ENCODE results near the gene SRXN1. TPM values are rescaled to one million over a fixed set of nuclear protein-coding genes. Genes with fewer than 3 reads are reported as not detected.

The SRXN1 gene
- total and polyA plus RNA-seq, 9 of the 15 experiments (the other 6 are each of a cell fraction or from before 2014, with no cell fraction given), result 6.8 to 36.4 (median 21.6) TPM

DNA sequence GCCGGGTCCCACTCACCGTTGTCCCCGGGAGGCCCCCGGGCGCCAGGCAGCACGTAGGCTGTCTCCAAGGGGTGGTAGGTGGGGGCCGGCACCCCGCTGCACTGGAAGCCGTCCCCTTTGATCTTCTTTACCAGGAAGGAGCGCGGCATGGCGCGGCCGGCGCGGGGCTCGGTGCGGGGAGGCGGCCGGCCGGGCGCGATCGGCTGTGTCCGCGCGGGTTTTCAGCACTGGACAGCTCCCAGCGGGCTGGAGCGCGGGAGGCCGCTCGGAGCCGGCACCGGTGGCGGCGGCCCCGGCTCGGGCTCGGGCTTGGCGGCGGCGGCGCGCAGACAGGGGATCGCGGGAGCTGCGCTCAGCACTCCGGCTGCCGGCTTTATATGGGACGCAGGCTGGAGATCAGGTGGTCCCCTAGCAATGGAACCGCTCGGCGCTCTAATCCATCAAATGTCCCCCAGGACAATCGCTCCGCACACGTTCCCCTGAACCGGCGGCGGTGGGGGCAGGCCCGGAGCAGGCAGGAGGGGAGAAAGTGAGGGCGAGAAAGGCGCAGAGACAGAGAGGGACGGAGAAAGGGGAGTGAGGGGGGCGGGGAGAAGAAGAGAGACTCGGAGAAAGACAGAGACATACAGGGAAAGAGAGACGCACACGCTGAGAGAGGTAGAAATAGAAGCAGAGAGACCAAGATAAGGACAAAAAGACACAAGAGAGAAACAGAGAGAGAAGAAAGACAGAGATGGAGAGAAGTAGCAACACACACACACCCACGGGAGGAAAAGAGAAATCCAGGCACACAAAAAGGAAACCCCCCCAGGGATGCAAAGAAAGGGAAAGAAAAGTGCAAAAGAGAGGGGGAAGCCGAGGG is 22.7 kb upstream of the SRXN1 start, which contains the start of gene SCRT2 (continued):
- TF ChIP-seq ETS1 (conservative IDR thresholded peaks at IDR 0.05; ENCODE audit: control insufficient read depth, low read depth, low read length) (0 out of 2 replicates have a peak, but pooled peaks have one; percentile 45), FOXP1 (CRISPR knock-in tag; IDR thresholded peaks at IDR 0.05) (no peak), ARID1B (IDR thresholded peaks at IDR 0.05) (no peak), CEBPZ (IDR thresholded peaks at IDR 0.05; ENCODE audit: borderline replicate concordance, low read depth, low read length) (no peak), ELK1 (CRISPR knock-in tag; IDR thresholded peaks at IDR 0.05) (no peak), SAP30 (IDR thresholded peaks at IDR 0.05; ENCODE audit: borderline replicate concordance, insufficient read depth, low read depth, low read length, poor library complexity, severe bottlenecking) (peak; percentile 83), HMGN3 (IDR thresholded peaks at IDR 0.05; ENCODE audit: borderline replicate concordance, extremely low read depth, insufficient read length, low read depth, low read length) (peak; percentile 27), TAF7 (tag; IDR thresholded peaks at IDR 0.05) (no peak), TRIM25 (IDR thresholded peaks at IDR 0.05; ENCODE audit: borderline replicate concordance) (no peak), KAT7 (CRISPR knock-in tag; IDR thresholded peaks at IDR 0.05; ENCODE audit: borderline replicate concordance) (peak; percentile 32; the same call in 1 of the 2 replicates), ZNF12 (CRISPR knock-in tag; IDR thresholded peaks at IDR 0.05) (no peak)
- TF ChIP-seq, protein P1, sequence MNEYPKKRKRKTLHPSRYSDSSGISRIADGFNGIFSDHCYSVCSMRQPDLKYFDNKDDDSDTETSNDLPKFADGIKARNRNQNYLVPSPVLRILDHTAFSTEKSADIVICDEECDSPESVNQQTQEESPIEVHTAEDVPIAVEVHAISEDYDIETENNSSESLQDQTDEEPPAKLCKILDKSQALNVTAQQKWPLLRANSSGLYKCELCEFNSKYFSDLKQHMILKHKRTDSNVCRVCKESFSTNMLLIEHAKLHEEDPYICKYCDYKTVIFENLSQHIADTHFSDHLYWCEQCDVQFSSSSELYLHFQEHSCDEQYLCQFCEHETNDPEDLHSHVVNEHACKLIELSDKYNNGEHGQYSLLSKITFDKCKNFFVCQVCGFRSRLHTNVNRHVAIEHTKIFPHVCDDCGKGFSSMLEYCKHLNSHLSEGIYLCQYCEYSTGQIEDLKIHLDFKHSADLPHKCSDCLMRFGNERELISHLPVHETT (CRISPR knock-in tag; conservative IDR thresholded peaks at IDR 0.05 in 1 of 2, IDR thresholded peaks at IDR 0.05 in 1 of 2), result peak in 1 of 2 experiments; percentile 88; a peak in 2 of 4 replicates
- TF ChIP-seq, protein P2, sequence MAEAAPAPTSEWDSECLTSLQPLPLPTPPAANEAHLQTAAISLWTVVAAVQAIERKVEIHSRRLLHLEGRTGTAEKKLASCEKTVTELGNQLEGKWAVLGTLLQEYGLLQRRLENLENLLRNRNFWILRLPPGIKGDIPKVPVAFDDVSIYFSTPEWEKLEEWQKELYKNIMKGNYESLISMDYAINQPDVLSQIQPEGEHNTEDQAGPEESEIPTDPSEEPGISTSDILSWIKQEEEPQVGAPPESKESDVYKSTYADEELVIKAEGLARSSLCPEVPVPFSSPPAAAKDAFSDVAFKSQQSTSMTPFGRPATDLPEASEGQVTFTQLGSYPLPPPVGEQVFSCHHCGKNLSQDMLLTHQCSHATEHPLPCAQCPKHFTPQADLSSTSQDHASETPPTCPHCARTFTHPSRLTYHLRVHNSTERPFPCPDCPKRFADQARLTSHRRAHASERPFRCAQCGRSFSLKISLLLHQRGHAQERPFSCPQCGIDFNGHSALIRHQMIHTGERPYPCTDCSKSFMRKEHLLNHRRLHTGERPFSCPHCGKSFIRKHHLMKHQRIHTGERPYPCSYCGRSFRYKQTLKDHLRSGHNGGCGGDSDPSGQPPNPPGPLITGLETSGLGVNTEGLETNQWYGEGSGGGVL (CRISPR knock-in tag; IDR thresholded peaks at IDR 0.05), result no peak

Measured in K562 (cell line).